Measurements from ENCODE around the gene CES2.
"Not testable (repeated sequence)": the region's sequence is repeated elsewhere in the genome, so short reads cannot be mapped to it uniquely, and the experiment has no call there.

The CES2 gene

GRCh38 chr16:66950971-66951790 lies 15.9 kb downstream of the CES2 start:
- H3K4me3 ChIP-seq (ENCODE audit: low read depth in 1 of 2, low read length in 1 of 2) = no peak overlapping the region
- no peaks in the 10 kb centered on the region for H3K36me3 ChIP-seq
- H3K27me3 ChIP-seq = peaks cover 77% of the 10 kb centered on the region
- H3K4me1 ChIP-seq (ENCODE audit: control insufficient read depth in 1 of 2, insufficient read depth in 1 of 2, low read depth in 1 of 2, low read length in 1 of 2) = peaks cover 18 to 21% of the 10 kb centered on the region in 2 experiments
- no peak overlapping the region for H3K27ac ChIP-seq
- TF ChIP-seq CTCF (IDR thresholded peaks at IDR 0.05) = no peak
- no peaks in the 10 kb centered on the region for H3K9me3 ChIP-seq

GRCh38 chr16:66952430-66953110 lies 17.3 kb downstream of the CES2 start:
- H3K27ac ChIP-seq = no peak overlapping the region
- no peaks in the 10 kb centered on the region for H3K9me3 ChIP-seq
- H3K27me3 ChIP-seq = peaks cover 65% of the 10 kb centered on the region
- no peak overlapping the region for H3K4me3 ChIP-seq (ENCODE audit: low read depth in 1 of 2, low read length in 1 of 2)
- H3K36me3 ChIP-seq = no peaks in the 10 kb centered on the region
- H3K4me1 ChIP-seq (ENCODE audit: control insufficient read depth in 1 of 2, insufficient read depth in 1 of 2, low read depth in 1 of 2, low read length in 1 of 2) = peaks cover 12 to 14% of the 10 kb centered on the region in 2 experiments
- no peak for TF ChIP-seq CTCF (IDR thresholded peaks at IDR 0.05)

GRCh38 chr16:66953462-66954096 lies 18.3 kb downstream of the CES2 start:
- H3K4me3 ChIP-seq (ENCODE audit: low read depth in 1 of 2, low read length in 1 of 2) = no peak overlapping the region
- H3K4me1 ChIP-seq (ENCODE audit: control insufficient read depth in 1 of 2, insufficient read depth in 1 of 2, low read depth in 1 of 2, low read length in 1 of 2) = peaks cover 2 to 4% of the 10 kb centered on the region in 2 experiments
- peaks cover 55% of the 10 kb centered on the region for H3K27me3 ChIP-seq
- no peaks in the 10 kb centered on the region for H3K36me3 ChIP-seq
- TF ChIP-seq CTCF (IDR thresholded peaks at IDR 0.05) = no peak
- no peak overlapping the region for H3K27ac ChIP-seq
- H3K9me3 ChIP-seq = no peaks in the 10 kb centered on the region

- TF ChIP-seq CTCF (IDR thresholded peaks at IDR 0.05) = peak; percentile 40
- Histone ChIP-seq H3K9me3 (no peaks in the 10 kb centered on the region), H3K27me3 (peaks cover 49% of the 10 kb centered on the region), H3K27ac (no peak overlapping the region), H3K36me3 (no peaks in the 10 kb centered on the region), H3K4me1 (ENCODE audit: control insufficient read depth in 1 of 2, insufficient read depth in 1 of 2, low read depth in 1 of 2, low read length in 1 of 2) (peaks cover 3 to 5% of the 10 kb centered on the region in 2 experiments), H3K4me3 (ENCODE audit: low read depth in 1 of 2, low read length in 1 of 2) (no peak overlapping the region)
These were observed 18.9 kb downstream of the CES2 start for GRCh38 chr16:66954097-66954659.

DNA sequence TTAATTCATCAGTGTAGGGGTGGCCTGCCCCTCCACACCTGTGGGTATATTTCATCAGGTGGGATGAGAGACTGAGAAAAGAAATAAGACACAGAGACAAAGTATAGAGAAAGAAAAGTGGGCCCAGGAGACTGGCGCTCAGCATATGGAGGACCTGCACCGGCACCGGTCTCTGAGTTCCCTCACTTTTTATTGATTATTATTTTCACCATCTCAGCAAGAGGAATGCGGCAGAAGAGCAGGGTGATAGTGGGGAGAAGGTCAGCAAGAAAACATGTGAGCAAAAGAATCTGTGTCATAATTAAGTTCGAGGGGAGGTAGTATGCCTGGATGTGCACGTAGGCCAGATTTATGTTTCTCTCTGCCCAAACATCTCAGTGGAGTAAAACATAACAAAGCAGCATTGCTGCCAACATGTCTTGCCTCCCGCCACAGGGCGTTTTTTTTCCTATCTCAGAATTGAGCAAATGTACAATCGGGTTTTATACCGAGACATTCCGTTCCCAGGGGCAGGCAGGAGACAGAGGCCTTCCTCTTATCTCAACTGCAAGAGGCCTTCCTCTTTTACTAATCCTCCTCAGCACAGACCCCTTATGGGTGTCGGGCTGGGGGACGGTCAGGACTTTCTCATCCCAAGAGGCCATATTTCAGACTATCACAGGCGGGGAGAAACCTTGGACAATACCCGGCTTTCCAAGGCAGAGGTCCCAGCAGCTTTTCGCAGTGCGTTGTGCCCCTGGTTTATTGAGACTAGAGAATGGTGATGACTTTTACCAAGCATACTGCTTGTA lies 20.2 kb downstream of the CES2 start:
- H3K9me3 ChIP-seq; H3K4me3 ChIP-seq (ENCODE audit: low read depth in 1 of 2, low read length in 1 of 2); H3K36me3 ChIP-seq; H3K27ac ChIP-seq: not testable (repeated sequence)
- Histone ChIP-seq H3K27me3 (peaks cover 35% of the 10 kb centered on the region), H3K4me1 (ENCODE audit: control insufficient read depth in 1 of 2, insufficient read depth in 1 of 2, low read depth in 1 of 2, low read length in 1 of 2) (peaks cover 17 to 19% of the 10 kb centered on the region in 2 experiments)

DNA sequence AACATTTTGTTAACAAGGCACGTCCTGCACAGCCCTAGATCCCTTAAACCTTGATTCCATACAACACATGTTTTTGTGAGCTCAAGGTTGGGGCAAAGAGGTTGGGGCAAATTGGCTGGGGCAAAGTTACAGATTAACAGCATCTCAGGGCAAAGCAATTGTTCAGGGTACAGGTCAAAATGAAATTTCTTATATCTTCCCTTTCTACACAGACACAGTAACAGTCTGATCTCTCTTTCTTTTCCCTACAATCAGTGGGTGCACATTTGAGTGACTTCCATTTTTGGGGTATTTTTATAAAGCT lies 20.8 kb downstream of the CES2 start:
- not testable (repeated sequence) for H3K9me3 ChIP-seq; H3K4me3 ChIP-seq (ENCODE audit: low read depth in 1 of 2, low read length in 1 of 2); H3K27ac ChIP-seq; H3K36me3 ChIP-seq
- Histone ChIP-seq H3K4me1 (ENCODE audit: control insufficient read depth in 1 of 2, insufficient read depth in 1 of 2, low read depth in 1 of 2, low read length in 1 of 2) (peaks cover 22 to 24% of the 10 kb centered on the region in 2 experiments), H3K27me3 (peaks cover 30% of the 10 kb centered on the region)
